ENCODE data around the gene MTMR1.

MTMR1 gene

DNA sequence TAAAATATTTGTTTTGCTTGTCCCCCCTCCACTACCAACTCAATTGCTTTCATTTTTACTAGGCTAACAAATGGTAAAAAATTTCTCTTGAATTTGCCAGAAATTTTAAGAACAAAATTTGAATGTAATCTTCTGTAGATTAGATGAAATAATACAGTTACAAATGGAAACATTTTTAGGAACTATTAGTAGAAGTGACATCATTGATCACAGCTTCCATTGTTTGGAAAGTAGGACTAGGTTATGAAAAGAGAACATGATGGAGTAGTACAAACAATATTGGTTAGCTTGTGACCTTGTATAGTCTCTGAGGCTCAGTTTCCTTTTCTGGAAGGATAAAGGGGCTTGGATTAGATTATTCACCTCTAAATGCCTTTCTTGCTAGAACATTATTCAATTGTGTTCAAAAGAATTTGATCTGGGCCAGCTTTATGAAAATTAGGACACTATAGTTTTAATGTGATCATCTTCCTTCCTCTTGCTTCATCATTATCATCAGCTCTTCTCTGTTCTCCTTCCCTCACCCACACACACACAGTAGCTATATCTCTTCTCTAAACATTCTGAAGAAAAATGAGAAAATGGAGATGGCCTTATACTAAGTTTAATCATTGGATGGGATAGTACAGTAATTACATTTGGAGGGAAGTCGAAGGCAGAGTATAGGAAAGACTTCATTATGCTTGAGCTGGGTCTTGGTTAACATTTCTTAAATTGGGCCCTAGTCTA lies 9.9 kb downstream of the MTMR1 start:
- DNase-seq (no peak), ATAC-seq (replicated peaks) (no peak)
- Mint-ChIP-seq H3K27me3 (no peaks in the 10 kb centered on the region), H3K36me3 (ENCODE audit: insufficient read depth) (peaks cover 16% of the 10 kb centered on the region), H3K9me3 (no peaks in the 10 kb centered on the region), H3K4me1 (ENCODE audit: low read depth in 2 of 2) (peaks cover 11 to 20% of the 10 kb centered on the region in 2 donors), H3K4me3 (no peak overlapping the region), H3K27ac (peak overlapping the region in 1 of 2 donors; percentile 59)

- Mint-ChIP-seq H3K4me3 (no peak overlapping the region), H3K9me3 (no peaks in the 10 kb centered on the region), H3K27ac (peak overlapping the region in 1 of 2 donors; percentile 59), H3K36me3 (ENCODE audit: insufficient read depth) (peaks cover 16% of the 10 kb centered on the region), H3K4me1 (ENCODE audit: low read depth in 2 of 2) (peaks cover 11 to 20% of the 10 kb centered on the region in 2 donors), H3K27me3 (no peaks in the 10 kb centered on the region)
- no peak for DNase-seq
- no peak for ATAC-seq (replicated peaks)
These were observed 10.4 kb downstream of the MTMR1 start for GRCh38 chrX:150703695-150703974.

DNA sequence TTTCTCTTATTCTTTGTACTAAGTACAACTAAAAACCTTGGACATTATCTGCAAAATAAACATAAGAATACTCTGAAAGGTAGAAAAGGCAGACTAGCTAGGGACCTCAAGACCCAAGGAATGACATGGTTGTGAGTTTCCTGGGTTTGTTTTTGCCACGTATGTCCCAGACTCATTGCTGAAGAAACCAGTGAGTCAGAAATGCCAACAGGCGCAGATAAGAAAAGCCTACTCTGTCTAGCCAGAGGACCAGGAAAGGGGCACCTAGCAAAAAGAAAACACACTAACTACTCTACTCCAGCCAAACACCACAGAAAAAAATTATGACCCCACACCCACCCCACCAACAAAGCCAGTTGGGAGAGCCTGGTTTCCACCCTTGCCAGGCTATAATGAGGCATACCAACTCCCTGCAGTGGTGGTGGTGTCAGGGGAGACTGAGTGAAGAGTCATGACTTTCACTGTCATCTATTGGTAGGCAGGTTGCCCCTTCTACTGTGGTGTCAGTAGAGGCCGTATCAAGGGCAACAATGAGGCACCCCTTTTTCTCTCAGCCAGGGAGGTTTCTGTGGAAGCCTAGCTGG lies 10.9 kb downstream of the MTMR1 start:
- Mint-ChIP-seq H3K27me3 (no peaks in the 10 kb centered on the region), H3K4me3 (no peak overlapping the region), H3K9me3 (no peaks in the 10 kb centered on the region), H3K27ac (peak overlapping the region; percentile 74 to 89), H3K36me3 (ENCODE audit: insufficient read depth) (peaks cover 16% of the 10 kb centered on the region), H3K4me1 (ENCODE audit: low read depth in 2 of 2) (peaks cover 11 to 20% of the 10 kb centered on the region in 2 donors)
- DNase-seq (no peak), ATAC-seq (replicated peaks) (no peak)

GRCh38 chrX:150712619-150713018 lies 19.4 kb downstream of the MTMR1 start:
- Mint-ChIP-seq H3K9me3 (no peaks in the 10 kb centered on the region), H3K36me3 (ENCODE audit: insufficient read depth) (peaks cover 6% of the 10 kb centered on the region), H3K4me3 (no peak overlapping the region), H3K4me1 (ENCODE audit: low read depth in 2 of 2) (peaks cover 18 to 19% of the 10 kb centered on the region in 2 donors), H3K27ac (no peak overlapping the region), H3K27me3 (no peaks in the 10 kb centered on the region)
- DNase-seq (no peak), ATAC-seq (replicated peaks) (no peak)

DNA sequence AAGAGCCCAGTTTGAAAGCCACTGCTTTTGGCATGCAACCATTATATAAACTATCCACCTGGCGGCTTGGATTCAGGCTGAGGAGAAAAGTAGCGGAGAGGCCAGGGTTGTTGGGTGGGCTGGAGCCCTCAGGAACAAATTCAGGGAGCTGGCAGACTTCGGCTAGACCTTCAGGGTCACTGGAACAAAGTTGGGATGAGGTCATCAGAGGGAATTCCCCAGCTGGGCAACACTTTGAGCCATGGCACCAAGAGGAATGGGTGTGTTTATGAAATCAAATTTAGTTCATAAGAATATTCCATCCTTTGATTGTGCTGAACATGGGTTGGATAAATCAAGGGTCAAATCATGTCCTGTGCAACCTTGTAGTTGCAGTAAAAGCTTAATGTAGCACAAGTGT lies 22.0 kb downstream of the MTMR1 start:
- Mint-ChIP-seq H3K27ac (peak overlapping the region in 1 of 2 donors; percentile 35), H3K4me1 (ENCODE audit: low read depth in 2 of 2) (peaks cover 16 to 19% of the 10 kb centered on the region in 2 donors), H3K4me3 (no peak overlapping the region), H3K9me3 (no peaks in the 10 kb centered on the region), H3K36me3 (ENCODE audit: insufficient read depth) (peaks cover 11% of the 10 kb centered on the region), H3K27me3 (no peaks in the 10 kb centered on the region)
- ATAC-seq (replicated peaks) (no peak), DNase-seq (no peak)

GRCh38 chrX:150719621-150720020 lies 26.4 kb downstream of the MTMR1 start:
- no peak overlapping the region for H3K4me3 Mint-ChIP-seq
- H3K4me1 Mint-ChIP-seq (ENCODE audit: low read depth in 2 of 2), result peaks cover 17 to 18% of the 10 kb centered on the region in 2 donors
- DNase-seq (no peak), ATAC-seq (replicated peaks) (no peak)
- peaks cover 20% of the 10 kb centered on the region for H3K36me3 Mint-ChIP-seq (ENCODE audit: insufficient read depth)
- H3K27ac Mint-ChIP-seq, result no peak overlapping the region
- no peaks in the 10 kb centered on the region for H3K9me3 Mint-ChIP-seq
- no peaks in the 10 kb centered on the region for H3K27me3 Mint-ChIP-seq

DNA sequence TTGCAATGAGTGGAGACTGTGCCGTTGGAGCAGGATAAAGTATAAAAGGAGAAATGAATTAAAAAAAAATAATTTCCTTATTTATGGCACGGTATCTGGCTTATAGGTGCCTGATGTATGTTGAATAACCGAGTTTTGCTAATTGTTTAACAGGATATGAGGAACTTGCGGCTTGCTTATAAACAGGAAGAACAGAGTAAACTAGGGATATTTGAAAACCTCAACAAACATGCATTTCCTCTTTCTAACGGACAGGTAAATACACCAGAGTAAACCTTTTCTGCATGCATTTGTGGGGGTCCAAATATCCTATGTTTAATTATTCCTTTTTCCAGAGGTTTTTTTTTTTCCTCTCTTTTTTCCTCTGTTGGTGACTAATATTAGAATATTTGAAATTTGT lies 36.8 kb downstream of the MTMR1 start:
- H3K36me3 Mint-ChIP-seq (ENCODE audit: insufficient read depth), result peaks cover 58% of the 10 kb centered on the region

GRCh38 chrX:150730719-150731118 lies 37.5 kb downstream of the MTMR1 start:
- no peaks in the 10 kb centered on the region for H3K9me3 Mint-ChIP-seq
- H3K27ac Mint-ChIP-seq, result no peak overlapping the region
- no peak overlapping the region for H3K4me3 Mint-ChIP-seq
- no peak for ATAC-seq (replicated peaks)
- no peak for DNase-seq
- H3K27me3 Mint-ChIP-seq, result no peaks in the 10 kb centered on the region
- H3K4me1 Mint-ChIP-seq (ENCODE audit: low read depth in 2 of 2), result peaks cover 9 to 10% of the 10 kb centered on the region in 2 donors
- peaks cover 59% of the 10 kb centered on the region for H3K36me3 Mint-ChIP-seq (ENCODE audit: insufficient read depth)

More for the DNA sequence above, 36.8 kb downstream of the MTMR1 start:
- H3K4me3 Mint-ChIP-seq, result no peak overlapping the region
- H3K4me1 Mint-ChIP-seq (ENCODE audit: low read depth in 2 of 2), result peaks cover 11 to 15% of the 10 kb centered on the region in 2 donors
- H3K27ac Mint-ChIP-seq, result peak overlapping the region in 1 of 2 donors; percentile 46
- ATAC-seq (replicated peaks) (no peak), DNase-seq (no peak)
- no peaks in the 10 kb centered on the region for H3K27me3 Mint-ChIP-seq
- H3K9me3 Mint-ChIP-seq, result no peaks in the 10 kb centered on the region

GRCh38 chrX:150731795-150732194 lies 38.6 kb downstream of the MTMR1 start:
- Mint-ChIP-seq H3K4me3 (no peak overlapping the region), H3K27ac (no peak overlapping the region), H3K36me3 (ENCODE audit: insufficient read depth) (peaks cover 58% of the 10 kb centered on the region), H3K4me1 (ENCODE audit: low read depth in 2 of 2) (peaks cover 7 to 12% of the 10 kb centered on the region in 2 donors), H3K9me3 (no peaks in the 10 kb centered on the region), H3K27me3 (no peaks in the 10 kb centered on the region)
- no peak for ATAC-seq (replicated peaks)
- no peak for DNase-seq

GRCh38 chrX:150736475-150736874 lies 43.3 kb downstream of the MTMR1 start:
- DNase-seq (no peak), ATAC-seq (replicated peaks) (no peak)
- H3K36me3 Mint-ChIP-seq (ENCODE audit: insufficient read depth), result peaks cover 47% of the 10 kb centered on the region
- no peaks in the 10 kb centered on the region for H3K27me3 Mint-ChIP-seq
- H3K4me3 Mint-ChIP-seq, result peak overlapping the region in 1 of 2 donors; percentile 46
- H3K27ac Mint-ChIP-seq, result peak overlapping the region; percentile 36 to 81
- H3K9me3 Mint-ChIP-seq, result no peaks in the 10 kb centered on the region
- peaks cover 4 to 16% of the 10 kb centered on the region in 2 donors for H3K4me1 Mint-ChIP-seq (ENCODE audit: low read depth in 2 of 2)

- H3K36me3 Mint-ChIP-seq (ENCODE audit: insufficient read depth), result peaks cover 46% of the 10 kb centered on the region
- H3K4me3 Mint-ChIP-seq, result no peak overlapping the region
- ATAC-seq (replicated peaks) (no peak), DNase-seq (no peak)
- H3K27me3 Mint-ChIP-seq, result no peaks in the 10 kb centered on the region
- H3K4me1 Mint-ChIP-seq (ENCODE audit: low read depth in 2 of 2), result no peaks in the 10 kb centered on the region
- H3K9me3 Mint-ChIP-seq, result no peaks in the 10 kb centered on the region
- H3K27ac Mint-ChIP-seq, result no peak overlapping the region
These were observed 58.9 kb downstream of the MTMR1 start for GRCh38 chrX:150752124-150752523.

GRCh38 chrX:150753357-150753756 lies 60.2 kb downstream of the MTMR1 start:
- peaks cover 49% of the 10 kb centered on the region for H3K36me3 Mint-ChIP-seq (ENCODE audit: insufficient read depth)
- ATAC-seq (replicated peaks) (no peak), DNase-seq (no peak)
- H3K4me1 Mint-ChIP-seq (ENCODE audit: low read depth in 2 of 2), result no peaks in the 10 kb centered on the region
- no peaks in the 10 kb centered on the region for H3K9me3 Mint-ChIP-seq
- H3K27ac Mint-ChIP-seq, result peak overlapping the region in 1 of 2 donors; percentile 46
- no peaks in the 10 kb centered on the region for H3K27me3 Mint-ChIP-seq
- H3K4me3 Mint-ChIP-seq, result no peak overlapping the region

DNA sequence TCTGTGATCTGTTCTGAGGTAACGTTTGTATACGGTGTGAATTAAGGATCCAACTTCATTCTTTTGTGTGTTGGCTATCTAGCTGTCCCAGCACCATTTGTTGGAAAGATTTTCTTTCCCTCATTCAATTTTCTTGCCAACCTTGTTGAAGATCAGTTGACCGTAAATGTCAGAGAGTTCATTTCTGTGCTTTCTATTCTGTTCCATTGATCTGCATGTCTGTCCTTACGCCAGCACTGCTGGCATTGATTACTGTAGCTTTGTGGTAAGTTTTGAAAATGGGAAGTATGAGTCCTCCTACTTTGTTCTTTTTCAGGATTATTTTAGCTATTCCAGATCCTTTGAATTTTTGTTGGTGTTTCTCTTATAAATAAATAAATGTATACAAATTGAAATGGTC lies 60.8 kb downstream of the MTMR1 start:
- H3K9me3 Mint-ChIP-seq, result no peaks in the 10 kb centered on the region
- peaks cover 50% of the 10 kb centered on the region for H3K36me3 Mint-ChIP-seq (ENCODE audit: insufficient read depth)
- ATAC-seq (replicated peaks), result no peak
- no peak for DNase-seq
- peak overlapping the region in 1 of 2 donors; percentile 65 for H3K27ac Mint-ChIP-seq
- H3K27me3 Mint-ChIP-seq, result no peaks in the 10 kb centered on the region
- no peaks in the 10 kb centered on the region for H3K4me1 Mint-ChIP-seq (ENCODE audit: low read depth in 2 of 2)
- H3K4me3 Mint-ChIP-seq, result no peak overlapping the region

GRCh38 chrX:150757371-150757770 lies 64.2 kb downstream of the MTMR1 start:
- H3K4me1 Mint-ChIP-seq (ENCODE audit: low read depth in 2 of 2), result no peaks in the 10 kb centered on the region
- H3K27me3 Mint-ChIP-seq, result no peaks in the 10 kb centered on the region
- H3K9me3 Mint-ChIP-seq, result no peaks in the 10 kb centered on the region
- peaks cover 44% of the 10 kb centered on the region for H3K36me3 Mint-ChIP-seq (ENCODE audit: insufficient read depth)
- no peak overlapping the region for H3K4me3 Mint-ChIP-seq
- no peak for ATAC-seq (replicated peaks)
- H3K27ac Mint-ChIP-seq, result peak overlapping the region in 1 of 2 donors; percentile 62
- no peak for DNase-seq
